Measurements from ENCODE around the gene DEPDC1.

DEPDC1 gene

DNA sequence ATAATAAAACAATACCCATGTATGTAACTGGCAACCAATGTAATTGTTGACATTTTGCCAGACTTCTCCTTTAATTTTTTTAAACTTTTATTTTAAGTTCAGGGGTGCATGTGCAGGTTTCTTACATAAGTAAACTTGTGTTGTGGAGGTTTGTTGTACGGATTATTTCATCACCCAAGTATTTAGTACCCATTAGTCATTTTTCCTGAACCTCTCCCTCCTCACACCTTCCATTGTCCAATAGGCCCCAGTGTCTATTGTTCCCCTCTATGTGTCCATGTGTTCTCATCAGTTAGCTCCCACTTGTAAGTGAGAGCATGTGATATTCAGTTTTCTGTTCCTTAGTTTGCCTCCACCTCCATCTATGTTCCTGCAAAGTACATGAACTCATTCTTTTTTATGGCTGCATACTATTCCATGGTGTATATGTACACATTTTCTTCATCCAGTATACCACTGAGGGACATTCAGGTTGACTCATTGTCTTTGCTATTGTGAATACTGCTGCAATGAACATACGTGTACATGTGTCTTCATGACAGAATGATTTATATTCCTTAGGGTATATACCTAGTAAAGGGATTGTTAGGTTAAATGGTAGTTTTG lies 6.7 kb downstream of the DEPDC1 start:
- TF ChIP-seq, protein P1, sequence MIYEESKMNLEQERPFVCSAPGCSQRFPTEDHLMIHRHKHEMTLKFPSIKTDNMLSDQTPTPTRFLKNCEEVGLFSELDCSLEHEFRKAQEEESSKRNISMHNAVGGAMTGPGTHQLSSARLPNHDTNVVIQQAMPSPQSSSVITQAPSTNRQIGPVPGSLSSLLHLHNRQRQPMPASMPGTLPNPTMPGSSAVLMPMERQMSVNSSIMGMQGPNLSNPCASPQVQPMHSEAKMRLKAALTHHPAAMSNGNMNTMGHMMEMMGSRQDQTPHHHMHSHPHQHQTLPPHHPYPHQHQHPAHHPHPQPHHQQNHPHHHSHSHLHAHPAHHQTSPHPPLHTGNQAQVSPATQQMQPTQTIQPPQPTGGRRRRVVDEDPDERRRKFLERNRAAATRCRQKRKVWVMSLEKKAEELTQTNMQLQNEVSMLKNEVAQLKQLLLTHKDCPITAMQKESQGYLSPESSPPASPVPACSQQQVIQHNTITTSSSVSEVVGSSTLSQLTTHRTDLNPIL (CRISPR knock-in tag; IDR thresholded peaks at IDR 0.05; ENCODE audit: low read depth), result no peak
- TF ChIP-seq OSR1 (CRISPR knock-in tag; IDR thresholded peaks at IDR 0.05) (no peak), CSDC2 (CRISPR knock-in tag; IDR thresholded peaks at IDR 0.05) (no peak), ZFP3 (CRISPR knock-in tag; IDR thresholded peaks at IDR 0.05) (no peak), TOX (CRISPR knock-in tag; IDR thresholded peaks at IDR 0.05; ENCODE audit: borderline replicate concordance) (no peak), ZNF70 (CRISPR knock-in tag; IDR thresholded peaks at IDR 0.05) (no peak), TCF4 (CRISPR knock-in tag; IDR thresholded peaks at IDR 0.05; ENCODE audit: borderline replicate concordance) (no peak)
- ATAC-seq, result no peak

DNA sequence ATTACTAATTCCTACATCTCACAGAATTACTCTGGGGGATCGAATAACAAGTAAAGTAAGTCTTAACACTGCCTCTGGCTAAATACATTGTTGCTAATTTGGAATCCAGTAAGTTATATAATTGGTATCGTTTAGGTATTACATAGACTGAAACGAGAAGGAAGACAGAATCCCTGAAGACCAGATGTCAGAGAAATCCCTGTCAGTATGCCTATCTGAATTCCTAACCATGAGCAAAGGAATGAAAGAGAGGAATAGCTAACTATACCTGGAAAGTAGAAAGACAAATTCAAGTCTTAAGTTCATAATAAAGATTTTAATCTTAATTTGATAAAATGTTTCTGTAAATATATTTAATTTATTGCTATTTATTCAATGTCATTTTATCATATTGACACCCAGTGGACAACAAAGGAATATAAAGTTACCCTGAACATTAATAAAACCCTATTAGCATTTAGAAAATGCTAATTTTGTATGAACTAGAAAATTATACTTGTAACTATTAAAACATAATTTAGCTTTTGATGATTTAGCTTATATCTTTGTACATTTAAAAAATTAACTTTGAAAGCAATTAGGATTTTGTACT lies 11.4 kb downstream of the DEPDC1 start:
- ATAC-seq, result 0 out of 3 replicates have a peak, but pooled peaks have one; percentile 25

GRCh38 chr1:68484618-68485017 lies 12.3 kb downstream of the DEPDC1 start:
- TF ChIP-seq GLIS3 (CRISPR knock-in tag; IDR thresholded peaks at IDR 0.05) (no peak), ZFP30 (CRISPR knock-in tag; IDR thresholded peaks at IDR 0.05) (no peak), PPARA (CRISPR knock-in tag; IDR thresholded peaks at IDR 0.05; ENCODE audit: borderline replicate concordance) (no peak), ZNF565 (CRISPR knock-in tag; conservative IDR thresholded peaks at IDR 0.05; ENCODE audit: low read depth) (no peak), ZC3H10 (CRISPR knock-in tag; IDR thresholded peaks at IDR 0.05) (no peak), RARB (CRISPR knock-in tag; IDR thresholded peaks at IDR 0.05) (no peak), ESRRG (CRISPR knock-in tag; IDR thresholded peaks at IDR 0.05) (no peak), ARNTL (CRISPR knock-in tag; IDR thresholded peaks at IDR 0.05; ENCODE audit: borderline replicate concordance, low read depth) (no peak)
- TF ChIP-seq, protein P2, sequence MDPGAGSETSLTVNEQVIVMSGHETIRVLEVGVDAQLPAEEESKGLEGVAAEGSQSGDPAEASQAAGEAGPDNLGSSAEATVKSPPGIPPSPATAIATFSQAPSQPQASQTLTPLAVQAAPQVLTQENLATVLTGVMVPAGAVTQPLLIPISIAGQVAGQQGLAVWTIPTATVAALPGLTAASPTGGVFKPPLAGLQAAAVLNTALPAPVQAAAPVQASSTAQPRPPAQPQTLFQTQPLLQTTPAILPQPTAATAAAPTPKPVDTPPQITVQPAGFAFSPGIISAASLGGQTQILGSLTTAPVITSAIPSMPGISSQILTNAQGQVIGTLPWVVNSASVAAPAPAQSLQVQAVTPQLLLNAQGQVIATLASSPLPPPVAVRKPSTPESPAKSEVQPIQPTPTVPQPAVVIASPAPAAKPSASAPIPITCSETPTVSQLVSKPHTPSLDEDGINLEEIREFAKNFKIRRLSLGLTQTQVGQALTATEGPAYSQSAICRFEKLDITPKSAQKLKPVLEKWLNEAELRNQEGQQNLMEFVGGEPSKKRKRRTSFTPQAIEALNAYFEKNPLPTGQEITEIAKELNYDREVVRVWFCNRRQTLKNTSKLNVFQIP (CRISPR knock-in tag; IDR thresholded peaks at IDR 0.05; ENCODE audit: borderline replicate concordance, low read depth), result no peak
- TF ChIP-seq, protein P1 (CRISPR knock-in tag; IDR thresholded peaks at IDR 0.05; ENCODE audit: low read depth), result no peak
- TF ChIP-seq, protein P3, sequence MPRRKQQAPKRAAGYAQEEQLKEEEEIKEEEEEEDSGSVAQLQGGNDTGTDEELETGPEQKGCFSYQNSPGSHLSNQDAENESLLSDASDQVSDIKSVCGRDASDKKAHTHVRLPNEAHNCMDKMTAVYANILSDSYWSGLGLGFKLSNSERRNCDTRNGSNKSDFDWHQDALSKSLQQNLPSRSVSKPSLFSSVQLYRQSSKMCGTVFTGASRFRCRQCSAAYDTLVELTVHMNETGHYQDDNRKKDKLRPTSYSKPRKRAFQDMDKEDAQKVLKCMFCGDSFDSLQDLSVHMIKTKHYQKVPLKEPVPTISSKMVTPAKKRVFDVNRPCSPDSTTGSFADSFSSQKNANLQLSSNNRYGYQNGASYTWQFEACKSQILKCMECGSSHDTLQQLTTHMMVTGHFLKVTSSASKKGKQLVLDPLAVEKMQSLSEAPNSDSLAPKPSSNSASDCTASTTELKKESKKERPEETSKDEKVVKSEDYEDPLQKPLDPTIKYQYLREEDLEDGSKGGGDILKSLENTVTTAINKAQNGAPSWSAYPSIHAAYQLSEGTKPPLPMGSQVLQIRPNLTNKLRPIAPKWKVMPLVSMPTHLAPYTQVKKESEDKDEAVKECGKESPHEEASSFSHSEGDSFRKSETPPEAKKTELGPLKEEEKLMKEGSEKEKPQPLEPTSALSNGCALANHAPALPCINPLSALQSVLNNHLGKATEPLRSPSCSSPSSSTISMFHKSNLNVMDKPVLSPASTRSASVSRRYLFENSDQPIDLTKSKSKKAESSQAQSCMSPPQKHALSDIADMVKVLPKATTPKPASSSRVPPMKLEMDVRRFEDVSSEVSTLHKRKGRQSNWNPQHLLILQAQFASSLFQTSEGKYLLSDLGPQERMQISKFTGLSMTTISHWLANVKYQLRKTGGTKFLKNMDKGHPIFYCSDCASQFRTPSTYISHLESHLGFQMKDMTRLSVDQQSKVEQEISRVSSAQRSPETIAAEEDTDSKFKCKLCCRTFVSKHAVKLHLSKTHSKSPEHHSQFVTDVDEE (CRISPR knock-in tag; IDR thresholded peaks at IDR 0.05), result no peak
- ATAC-seq, result no peak

More for the DNA sequence above, 11.4 kb downstream of the DEPDC1 start:
- no peak for TF ChIP-seq PPARA (CRISPR knock-in tag; IDR thresholded peaks at IDR 0.05; ENCODE audit: borderline replicate concordance)
- TF ChIP-seq ISL1 (CRISPR knock-in tag; IDR thresholded peaks at IDR 0.05), result no peak
- no peak for TF ChIP-seq ZFP3 (CRISPR knock-in tag; IDR thresholded peaks at IDR 0.05)
- no peak for TF ChIP-seq PATZ1 (CRISPR knock-in tag; IDR thresholded peaks at IDR 0.05; ENCODE audit: borderline replicate concordance)
- no peak for TF ChIP-seq ZFP30 (CRISPR knock-in tag; IDR thresholded peaks at IDR 0.05)
- TF ChIP-seq TCF4 (CRISPR knock-in tag; IDR thresholded peaks at IDR 0.05; ENCODE audit: borderline replicate concordance), result no peak
